C1 segment of cervical spinal cord (tissue), 14 donors: Measurements from ENCODE around the gene ZNF311.

Source experiments
- DNase-seq, 14 donors: peaks; one replicate each; lab custom pipeline; 2025; lab: John Stamatoyannopoulos, UW

Gene ZNF311

DNA sequence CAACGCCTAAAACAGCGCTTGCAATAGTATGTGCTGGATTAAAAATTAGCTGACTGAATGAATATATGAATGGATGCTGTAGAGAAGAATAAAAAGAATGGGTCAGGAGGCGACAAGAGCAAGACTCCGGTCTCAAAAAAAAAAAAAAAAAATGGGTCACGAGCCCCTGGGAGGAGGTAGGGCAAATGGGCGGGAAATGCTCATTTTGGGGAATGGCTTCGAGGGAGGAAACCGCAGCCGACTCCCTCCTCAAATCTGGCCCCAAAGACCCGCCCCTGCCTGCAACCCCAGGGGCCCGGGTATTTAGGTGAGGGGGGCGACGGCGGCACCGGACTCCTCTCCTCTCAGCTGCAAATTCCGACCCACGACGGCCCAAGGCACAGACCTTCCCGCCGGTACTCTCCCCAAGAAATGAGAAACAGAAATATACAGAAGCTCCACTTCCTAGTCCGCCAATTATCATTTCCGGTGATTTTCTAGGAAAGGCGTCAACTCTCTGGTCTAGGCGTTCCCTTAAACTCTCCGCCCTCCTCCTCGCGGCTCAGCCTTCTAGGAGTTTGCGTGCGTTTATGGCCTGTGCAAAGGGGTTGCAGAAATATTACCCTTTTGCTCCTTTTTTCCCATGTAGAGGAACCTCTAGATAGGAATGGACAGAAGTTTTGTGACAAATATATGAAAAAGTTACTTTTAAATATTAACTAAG, at the start of gene ZNF311:
Gene ZNF311 (minus strand): TSS at position 133 of the 703 bp plus-strand sequence. CDS start 1,361 bp downstream, outside the sequence.
- DNase-seq: peak in 8 of 14 donors; percentile 8 to 29 (median 14)

DNA sequence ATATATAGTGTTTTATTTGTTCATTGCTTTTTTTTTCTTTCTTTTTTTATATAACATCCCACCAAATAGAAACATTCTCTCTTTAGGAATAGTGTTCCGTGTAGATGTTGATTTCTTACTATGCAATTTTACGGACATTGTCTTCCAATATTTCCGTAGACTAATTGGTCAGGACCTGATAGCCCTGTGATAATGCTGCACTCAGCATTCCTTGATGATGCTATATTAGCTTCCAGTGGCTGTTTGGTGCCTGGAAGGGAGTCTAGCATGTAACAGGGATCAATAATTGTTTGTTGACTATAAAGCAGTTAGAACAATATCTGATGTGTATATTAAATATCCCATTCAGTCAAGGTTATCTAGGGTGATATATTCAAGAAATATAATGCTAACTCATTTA, 46.6 kb upstream of the ZNF311 start:
- no peak for DNase-seq

DNA sequence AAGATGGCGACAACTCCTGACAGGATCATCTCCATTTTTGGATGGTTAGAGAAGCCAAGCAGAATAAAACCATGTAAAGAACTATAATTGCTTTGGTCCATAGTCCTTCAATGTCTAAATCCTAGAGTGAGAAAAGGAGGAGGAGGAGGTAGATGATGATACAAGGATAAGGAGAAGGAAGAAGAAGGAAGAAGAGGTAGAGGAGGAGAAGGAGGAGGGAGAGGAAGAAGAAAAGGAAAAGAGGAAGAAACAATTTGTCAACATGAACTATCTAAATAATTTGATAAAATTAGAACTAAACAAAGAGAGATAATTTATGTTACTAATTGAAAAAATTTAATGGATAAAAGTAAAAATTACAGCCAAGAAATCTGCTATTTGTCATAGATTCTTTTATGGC, 40.0 kb upstream of the ZNF311 start, which contains the start of gene OR2W1:
Gene OR2W1 (minus strand): TSS at position 101 of the 400 bp plus-strand sequence. CDS start 0 bp downstream, at position 101.
- no peak for DNase-seq

DNA sequence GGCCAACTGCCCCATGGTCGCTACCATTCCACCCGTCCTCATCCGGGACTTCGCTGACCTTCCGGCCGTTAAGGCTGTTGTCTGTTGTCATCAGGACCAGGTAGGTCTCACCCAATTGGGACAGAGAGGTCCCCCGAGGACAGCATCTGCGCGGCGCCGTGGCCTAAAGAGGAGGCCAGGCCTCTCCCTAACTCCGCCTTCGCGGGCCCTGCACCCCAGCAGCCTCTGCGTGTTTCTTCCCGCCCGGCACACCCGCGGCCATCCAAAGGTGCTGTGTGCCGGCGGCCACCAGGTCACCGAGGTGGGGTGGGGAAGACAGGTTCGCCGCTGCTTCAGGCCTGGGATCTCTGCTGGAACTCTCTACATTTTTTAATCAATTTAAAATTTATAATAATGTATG, 30.8 kb upstream of the ZNF311 start:
- DNase-seq: no peak

DNA sequence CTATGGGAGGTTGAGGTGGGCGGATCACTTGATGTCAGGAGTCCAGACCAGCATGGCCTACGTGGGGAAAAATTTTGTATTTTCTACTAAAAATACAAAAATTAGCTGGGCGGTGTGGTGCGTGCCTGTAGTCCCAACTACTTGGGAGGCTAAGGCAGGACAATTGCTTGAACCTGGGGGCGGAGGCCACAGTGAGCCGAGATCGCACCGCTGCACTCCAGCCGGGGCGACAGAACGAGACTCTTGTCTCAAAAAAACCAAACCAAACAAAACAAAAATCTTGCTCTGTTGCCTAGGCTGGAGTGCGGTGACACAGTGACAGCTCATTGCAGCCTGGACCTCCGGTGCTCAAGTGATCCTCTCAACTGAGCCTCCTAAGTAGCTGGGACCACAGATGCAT, 23.7 kb upstream of the ZNF311 start:
- no peak for DNase-seq

DNA sequence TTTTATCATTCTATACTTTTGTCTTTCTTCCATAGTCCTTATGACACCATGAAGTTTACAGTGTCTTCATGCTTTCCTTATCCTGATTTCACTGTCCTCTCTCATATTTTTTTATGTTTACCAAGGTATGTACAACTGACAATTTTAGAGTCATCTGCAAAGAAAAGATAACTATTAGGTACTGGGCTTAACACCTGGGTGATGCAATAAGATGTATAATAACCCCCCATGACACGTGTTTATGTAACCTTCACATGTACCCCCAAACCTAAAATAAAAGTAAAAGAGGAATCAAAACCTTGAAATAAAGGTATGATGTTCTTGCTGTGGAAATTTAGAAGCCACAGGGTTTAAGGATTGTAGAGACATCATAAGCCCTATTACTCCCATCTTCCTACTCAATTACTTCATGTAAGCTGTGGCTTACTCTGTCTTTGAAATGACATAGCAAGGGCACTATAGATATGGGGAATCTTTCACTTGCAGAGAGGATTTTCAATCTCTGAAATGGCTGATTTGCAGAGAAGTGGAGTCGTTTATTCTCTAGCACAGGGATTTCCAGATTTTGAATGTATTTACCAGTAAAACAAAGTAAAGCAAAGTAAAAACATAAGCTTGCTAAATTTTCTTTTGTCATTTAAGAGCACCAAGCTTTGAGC, 20.9 kb upstream of the ZNF311 start:
- DNase-seq: no peak

DNA sequence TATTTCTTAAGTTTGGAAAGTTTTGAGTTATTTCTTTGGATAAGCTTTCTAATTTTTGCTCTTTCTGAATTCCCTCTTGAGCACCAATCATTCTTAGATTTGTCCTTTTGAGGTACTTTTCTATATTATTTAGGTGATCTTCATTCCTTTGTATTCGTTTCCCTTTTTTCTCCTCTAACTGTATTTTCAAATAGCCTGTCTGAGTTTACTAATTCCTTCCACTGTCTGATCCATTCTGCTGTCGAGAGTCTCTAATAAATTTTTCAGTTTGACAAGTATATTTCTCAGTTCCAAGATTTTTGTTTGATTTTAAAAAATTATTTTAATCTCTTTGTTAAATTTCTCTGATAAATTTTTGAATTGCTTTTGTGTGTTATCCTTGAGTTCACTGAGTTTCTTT, 16.3 kb upstream of the ZNF311 start:
- no peak for DNase-seq

DNA sequence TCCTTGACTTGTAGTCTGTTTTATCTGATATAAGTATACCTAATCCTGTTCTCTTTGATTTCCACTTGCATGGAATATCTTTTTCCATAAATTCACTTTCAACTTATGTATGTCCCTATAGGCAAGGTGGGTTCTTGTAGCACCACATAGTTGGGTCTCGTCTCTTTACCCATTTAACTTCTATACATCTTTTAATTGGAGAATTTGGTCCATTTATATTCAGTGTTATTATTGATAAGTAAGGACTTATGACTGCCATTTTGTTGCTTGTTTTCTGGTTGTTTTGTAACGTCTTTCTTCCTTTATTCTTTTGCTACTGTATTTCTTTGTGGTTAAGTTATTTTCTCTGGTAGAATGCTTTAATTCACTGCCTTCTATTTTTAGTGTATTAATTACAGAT, 14.5 kb upstream of the ZNF311 start:
- no peak for DNase-seq

DNA sequence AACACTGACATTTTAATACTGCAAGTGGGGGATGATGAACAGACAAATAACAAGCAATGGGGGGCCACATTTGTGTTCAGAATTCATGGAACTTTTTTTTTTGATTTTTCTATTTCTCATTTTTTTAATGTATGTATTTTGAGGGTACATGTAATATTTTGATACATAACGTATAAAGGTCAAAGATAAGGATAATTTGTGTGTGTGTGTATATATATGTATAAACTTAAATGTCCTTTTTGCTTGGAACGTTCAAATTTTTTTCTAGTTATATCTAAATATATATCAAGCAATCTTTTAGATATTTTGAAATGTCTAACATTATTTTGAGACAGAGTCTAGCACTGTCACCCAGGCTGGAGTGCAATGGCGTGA, 12.3 kb upstream of the ZNF311 start:
- DNase-seq: no peak

DNA sequence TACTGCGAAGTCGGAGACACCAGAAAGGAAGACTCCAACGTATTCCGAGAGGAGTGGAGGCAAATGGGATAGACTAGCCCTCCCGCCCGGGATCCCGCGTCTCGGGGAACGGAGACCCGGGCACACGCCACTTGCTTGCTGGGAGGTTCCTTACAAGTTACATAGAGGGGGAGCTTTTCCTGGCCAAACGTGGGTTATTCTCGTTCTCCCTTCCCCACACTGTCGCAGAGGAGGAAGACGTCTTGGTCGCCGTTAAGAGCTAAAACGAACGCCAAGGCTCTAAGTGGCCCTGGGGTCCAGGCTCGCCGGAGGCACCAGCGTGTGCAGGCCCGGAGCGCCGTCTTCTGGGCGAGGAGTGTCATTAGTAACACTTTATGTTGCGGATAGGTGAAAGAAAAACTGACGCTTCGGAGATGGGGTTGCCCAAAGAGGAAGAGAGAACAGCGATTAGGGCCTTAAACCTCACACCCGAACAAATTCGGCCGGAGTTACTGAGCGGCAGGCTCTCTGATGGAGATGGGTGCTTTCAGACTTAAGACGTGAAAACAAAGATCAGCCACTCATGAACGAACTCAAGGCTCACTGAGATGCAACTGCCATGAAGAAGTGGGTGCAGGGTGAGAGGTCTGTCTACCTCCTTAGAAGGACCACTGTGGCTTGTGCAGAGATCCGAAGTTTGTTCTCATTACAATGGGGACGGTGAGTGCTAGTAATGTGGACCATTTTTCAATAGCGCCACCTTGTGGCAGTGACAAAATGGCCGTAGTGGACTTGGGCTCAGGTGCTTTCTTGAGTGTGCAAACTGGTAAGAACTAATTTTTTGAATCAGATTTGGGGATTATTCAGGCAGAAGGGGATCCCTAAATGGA, 11.7 kb upstream of the ZNF311 start:
- peak in 11 of 14 donors; percentile 6 to 68 (median 37) for DNase-seq

DNA sequence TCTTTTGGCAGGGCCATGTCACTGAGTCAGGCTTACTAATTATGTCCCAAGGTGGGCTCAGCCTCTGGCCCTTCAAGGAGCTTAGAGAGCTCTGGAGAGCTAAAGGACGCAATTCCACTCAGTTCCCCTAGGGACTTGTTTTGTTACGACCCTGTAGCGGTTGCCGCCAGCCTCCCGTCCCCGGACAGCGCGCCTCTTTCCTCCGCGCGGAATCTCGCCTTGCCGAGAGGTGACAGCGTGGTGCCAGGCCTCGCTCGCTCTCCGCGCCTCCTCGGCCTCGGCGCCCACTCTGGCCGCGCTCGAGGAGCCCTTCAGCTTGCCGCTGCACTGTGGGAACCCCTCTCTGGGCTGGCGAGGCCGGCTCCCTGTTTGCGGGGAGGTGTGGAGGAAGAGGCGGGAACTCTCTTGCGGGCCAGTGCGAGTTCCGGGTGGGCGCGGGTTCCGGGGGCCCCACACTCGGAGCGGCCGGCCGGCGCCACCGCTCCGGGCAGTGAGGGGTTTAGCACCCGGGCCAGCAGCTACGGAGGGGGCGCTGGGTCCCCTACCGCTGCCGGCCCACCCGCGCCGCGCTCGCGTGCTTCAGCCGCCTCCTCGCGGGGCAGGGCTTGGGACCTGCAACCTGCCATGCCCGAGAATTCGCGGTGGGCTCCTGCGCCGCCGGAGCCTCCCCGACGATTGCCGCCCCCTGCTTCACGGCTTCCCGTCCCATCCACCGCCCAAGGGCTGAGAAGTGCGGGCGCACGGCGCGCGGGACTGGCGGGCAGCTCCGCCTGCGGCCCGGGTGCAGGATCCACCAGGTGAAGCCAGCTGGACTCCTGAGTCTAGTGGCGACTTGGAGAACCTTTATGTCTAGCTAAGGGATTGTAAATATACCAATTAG, 9.9 kb upstream of the ZNF311 start:
- no peak for DNase-seq

DNA sequence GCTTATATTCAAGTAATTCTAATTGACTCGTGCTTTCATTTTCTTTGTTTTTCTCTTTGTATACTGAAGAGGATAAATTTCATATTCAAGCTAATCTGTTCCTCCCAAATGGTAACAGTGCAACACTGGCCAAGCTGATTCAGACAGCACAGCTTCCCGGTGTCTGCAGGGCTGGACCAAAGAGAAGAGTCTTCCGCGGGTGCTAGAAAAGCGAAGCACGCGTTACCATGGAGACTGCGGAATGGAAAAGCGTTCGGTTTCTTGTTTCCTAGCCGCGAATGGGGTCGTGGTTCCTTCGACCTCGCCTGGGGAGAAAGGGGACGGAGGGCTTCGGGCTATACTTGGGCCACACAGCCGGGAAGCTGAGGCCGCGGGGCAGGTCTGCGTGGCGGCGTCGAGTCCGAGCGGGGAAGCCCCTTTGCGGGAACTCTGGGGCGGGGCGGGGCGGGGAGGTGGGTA, 6.2 kb upstream of the ZNF311 start:
- peak in 3 of 14 donors; percentile 1 to 12 (median 5) for DNase-seq

DNA sequence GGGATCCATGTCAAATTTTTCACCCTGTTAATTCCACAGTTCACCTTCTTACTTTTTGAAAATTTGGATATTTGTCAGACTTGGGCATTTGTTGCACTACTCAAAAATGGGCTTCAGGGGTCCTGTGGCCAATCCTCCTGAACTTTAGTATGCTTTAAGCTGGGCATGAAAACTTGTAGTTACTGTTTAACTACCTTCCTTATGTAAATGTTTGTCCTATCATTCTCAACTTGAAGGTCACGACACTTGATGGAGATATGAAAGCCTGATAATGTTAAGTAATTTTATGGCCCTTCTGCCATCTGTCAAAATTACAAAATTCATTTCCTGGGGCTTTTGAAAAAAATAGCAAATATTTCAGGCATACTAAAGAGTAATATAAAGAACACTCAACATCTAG, 4.2 kb upstream of the ZNF311 start:
- DNase-seq: no peak

DNA sequence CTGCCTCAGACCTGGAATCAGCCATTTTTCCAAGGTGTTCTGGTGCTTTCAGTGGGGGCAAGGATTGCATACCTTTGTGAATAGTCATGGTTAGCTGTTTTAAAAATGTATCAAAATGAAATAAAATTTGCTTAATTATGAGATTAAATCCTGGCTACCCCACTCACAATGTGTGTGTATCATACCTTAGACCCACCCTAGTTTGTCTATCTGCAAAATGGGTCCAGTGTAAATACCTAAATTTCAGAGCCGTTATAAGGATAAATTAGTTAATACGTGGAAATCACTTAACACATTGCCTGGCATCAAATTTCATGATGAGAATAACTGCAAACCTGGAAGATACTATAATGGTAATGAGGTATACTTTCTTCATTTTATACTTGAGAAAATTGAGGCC, 3.0 kb upstream of the ZNF311 start:
- no peak for DNase-seq

DNA sequence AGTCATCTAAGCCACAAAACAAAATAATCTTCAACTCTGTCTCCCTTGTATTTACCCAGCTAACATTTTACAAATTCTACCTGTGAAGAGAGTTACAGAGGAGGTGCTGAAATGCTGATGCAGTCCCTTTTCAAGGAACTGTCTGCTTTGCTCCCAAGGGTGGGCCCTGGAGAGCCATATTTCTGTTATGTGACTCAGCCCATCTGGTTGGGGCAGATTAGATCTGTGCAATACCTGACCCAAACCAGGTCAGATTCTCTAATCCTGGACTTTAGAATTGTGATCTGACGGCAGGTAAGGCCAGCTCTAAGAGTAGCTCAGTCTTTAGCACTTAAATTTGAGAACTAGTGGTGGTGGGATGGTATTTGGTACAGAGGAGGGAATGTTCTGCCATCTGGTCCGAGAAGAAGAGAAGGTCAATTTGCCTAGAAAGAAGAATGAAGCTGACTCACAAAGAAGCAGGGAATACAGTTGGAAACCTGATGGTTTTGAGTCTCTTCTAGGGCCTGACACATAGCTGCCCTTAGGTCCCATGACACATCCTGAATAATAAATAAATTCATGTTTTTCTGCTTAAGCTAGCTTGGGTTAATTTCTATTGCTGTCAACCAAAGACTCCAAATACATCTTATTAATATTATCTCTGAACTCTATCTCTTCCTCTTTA, 8.1 kb downstream of the ZNF311 start:
- no peak for DNase-seq

DNA sequence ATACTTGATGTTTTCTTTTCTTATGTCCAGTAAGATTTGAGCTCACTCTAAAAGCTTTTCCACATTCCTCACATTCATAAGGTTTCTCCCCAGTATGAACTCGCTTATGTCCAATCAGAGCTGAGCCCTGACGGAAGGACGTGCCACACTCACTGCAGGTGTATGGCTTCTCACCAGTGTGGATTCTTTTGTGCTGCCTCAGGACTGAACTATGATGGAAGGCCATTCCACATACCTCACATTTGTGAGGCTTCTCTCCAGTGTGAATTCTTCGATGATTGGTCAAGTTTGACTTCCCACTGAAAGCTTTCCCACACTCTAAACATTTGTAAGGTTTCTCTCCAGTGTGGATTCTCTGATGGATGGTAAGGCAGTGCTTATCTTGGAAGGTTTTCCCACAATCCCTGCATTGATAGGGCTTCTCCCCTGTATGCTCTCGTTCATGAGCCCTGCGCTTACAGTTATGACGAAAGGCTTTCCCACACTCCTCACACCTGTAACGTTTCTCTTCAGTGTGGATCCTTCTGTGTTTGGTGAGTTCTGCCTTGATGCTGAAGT, 9.9 kb downstream of the ZNF311 start:
- no peak for DNase-seq

DNA sequence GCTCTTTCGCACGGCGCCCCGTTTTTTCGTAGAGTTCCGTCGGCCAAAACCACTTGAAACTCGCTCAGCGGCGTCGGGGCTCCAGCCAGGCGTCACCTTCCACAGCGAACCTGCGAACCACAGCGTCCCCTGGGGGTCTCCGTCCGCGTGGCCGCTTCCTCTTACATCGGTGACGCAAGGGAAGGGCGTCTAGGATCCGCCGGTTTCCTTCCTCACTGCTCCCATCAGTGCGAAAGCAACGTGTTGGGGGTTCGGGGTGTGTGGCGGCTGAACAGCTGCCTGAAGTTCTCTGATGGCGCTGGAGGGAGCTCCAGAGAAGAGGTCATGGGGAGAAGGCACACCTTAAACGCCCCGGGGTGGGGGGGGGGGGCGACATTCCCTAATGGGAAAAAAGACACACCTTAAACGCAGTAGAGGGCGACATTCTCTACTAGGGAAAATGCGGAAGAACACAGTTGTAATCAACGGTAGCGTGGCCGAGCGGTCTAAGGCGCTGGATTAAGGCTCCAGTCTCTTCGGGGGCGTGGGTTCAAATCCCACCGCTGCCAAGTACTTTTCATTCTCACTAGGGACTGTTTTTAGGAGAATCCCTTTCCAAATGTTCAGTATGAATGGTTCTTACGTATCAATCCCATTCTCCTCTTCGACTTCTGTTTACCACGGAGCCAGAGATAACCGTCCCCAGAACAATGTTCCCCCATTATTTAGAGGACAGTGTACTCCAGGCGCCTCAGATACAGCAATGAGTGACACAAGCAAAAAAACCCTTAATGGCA, 16.4 kb downstream of the ZNF311 start:
- peak in 3 of 14 donors; percentile 9 to 17 (median 14) for DNase-seq

DNA sequence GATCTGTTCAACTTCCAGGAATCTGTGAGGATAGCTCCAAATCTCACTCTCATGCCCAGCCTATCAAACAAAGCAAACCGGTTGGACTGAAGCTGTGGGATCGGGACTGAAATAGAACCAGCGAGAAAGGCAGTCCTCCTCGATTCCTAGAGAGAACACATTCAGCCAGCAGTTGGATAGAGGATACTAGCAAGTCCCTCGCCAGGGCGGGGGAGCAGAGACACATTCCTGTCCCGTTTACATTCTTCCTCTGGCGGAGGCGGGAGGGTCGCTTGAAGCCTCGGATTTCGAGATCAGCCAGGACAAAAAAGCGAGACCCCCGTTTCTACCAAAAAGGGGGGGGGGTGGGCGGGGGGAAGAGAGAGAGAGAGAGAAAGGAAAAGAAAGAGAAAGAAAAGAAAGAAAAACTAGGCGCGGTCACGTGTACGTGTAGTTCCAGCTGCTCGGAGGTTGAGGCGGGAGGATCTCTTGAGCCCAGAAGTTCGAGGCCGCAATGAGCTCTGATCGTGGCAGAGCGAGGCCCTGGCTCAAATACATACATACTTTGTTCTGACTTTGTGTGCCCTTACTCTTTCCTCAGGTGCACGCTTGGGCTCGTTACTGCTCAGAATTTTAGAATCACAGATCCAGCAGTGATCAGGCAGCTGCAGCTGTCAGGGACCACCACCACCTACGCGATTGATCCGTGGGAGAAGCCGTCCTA, 19.5 kb downstream of the ZNF311 start:
- peak in 12 of 14 donors; percentile 12 to 87 (median 48) for DNase-seq

DNA sequence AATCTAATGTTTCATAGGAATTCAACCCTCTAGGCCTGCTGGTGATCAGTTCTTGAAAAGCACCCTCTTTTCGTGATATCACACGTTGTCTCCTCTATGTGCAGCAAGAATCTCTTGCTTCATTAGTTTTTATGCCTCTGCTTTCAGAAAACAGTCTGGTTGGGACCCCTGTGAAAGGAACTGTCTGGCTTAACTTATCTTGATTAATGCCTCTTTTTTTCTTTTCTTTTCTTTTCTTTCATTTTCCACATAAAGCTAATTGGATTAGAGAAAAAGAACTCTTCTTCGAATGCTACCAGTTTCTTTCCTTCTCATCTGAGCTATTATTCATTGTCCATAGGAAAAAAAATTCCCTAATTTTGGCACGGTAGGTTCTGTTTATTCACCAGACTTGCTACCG, 21.3 kb downstream of the ZNF311 start:
- DNase-seq: no peak
